MM.1S (cell line): ENCODE data around the gene FCER1G.

Experiments
- EZH2 ChIP-seq: fragments of 300-600 bp; sonication (generic); optimal IDR thresholded peaks from 2 replicates; pipeline ENCODE3; 2017; ENCODE audit warnings: low read depth, mild to moderate bottlenecking, antibody characterized with exemption, low read length, mixed read lengths
- TF ChIP-seq, protein P1 (sequence below): fragments of 300-600 bp; sonication (generic); IDR thresholded peaks from 2 replicates; pipeline ENCODE4 v1.5.1; 2016; ENCODE audit warnings: antibody characterized with exemption, low read length, mixed read lengths

DNA sequence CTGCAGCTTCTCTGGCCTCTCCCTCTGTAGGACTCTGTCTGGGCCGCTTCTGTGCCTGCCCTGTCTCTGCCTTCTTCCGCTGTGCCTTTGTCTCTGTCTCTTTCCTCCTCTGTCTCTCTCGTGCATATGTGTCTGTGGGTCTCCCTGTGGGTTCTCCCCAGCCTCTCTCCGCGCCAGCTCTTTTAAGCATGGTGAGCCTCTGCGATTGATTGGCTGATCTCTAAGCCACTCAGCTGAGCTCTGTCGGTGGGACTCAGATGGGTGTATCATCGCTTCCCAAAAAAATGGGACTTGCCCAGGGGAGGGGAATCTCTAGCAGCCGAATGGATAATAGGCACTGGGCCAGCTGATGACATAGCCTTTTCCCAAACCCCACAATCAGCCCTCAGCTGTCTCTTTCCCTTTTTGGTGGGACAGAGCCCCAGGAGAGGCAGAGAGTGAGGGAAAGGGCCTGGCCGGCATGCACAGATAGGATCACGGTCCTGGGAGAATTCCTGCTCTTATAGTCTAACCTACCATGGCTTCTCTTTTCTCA, 16.1 kb upstream of the FCER1G start, which contains the start of gene ADAMTS4:
- TF ChIP-seq, protein P1, sequence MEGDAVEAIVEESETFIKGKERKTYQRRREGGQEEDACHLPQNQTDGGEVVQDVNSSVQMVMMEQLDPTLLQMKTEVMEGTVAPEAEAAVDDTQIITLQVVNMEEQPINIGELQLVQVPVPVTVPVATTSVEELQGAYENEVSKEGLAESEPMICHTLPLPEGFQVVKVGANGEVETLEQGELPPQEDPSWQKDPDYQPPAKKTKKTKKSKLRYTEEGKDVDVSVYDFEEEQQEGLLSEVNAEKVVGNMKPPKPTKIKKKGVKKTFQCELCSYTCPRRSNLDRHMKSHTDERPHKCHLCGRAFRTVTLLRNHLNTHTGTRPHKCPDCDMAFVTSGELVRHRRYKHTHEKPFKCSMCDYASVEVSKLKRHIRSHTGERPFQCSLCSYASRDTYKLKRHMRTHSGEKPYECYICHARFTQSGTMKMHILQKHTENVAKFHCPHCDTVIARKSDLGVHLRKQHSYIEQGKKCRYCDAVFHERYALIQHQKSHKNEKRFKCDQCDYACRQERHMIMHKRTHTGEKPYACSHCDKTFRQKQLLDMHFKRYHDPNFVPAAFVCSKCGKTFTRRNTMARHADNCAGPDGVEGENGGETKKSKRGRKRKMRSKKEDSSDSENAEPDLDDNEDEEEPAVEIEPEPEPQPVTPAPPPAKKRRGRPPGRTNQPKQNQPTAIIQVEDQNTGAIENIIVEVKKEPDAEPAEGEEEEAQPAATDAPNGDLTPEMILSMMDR: no peak
- TF ChIP-seq EZH2: no peak
